Measurements from ENCODE around the gene ZNRF4. TPM values are rescaled to one million over a fixed set of nuclear protein-coding genes. Genes with fewer than 3 reads are reported as not detected.

The ZNRF4 gene
- total and polyA plus RNA-seq, 9 of the 15 experiments (the other 6 are each of a cell fraction or from before 2014, with no cell fraction given), result not detected

DNA sequence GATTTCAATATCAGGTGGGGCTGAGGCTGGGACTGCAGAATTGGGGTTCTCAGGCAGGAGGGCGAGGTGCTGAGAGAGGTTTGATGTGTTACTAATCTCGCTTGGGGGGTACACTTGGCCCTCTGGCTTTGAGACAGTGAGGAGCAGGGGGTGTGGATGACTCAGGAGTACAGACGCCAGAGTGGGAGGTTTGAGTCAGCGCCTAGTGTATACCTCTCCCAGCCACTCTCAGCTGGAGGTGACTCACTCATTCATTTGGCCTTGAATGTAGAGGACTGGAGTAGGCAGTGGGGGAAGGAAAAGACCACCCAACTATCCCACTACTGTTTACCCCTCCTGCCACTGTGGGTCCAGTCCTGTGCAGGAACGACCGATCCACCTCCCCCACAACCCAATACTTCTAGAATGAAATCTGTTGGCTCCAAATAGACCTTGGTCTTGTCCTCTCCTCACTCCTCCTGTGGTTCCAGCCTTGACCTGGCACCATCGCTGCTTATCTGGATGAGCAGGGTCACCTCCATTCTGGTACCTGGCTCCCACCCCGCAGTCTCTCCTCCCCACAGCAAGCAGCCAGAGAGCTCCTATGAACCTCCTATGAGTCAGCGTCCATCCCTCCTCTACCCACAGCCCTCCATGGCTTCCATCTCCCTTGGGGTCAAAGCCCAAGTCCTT, 20.1 kb upstream of the ZNRF4 start (continued):
- TF ChIP-seq ATF3 (IDR thresholded peaks at IDR 0.05) (peak; percentile 96), ATF3 (CRISPR knock-in tag; conservative IDR thresholded peaks at IDR 0.05) (peak; percentile 37; the same call in 1 of the 2 replicates), BCLAF1 (IDR thresholded peaks at IDR 0.05; ENCODE audit: borderline replicate concordance in 1 of 2, control insufficient read depth in 1 of 2, low read depth in 2 of 2, low read length in 1 of 2) (0 out of 4 replicates have a peak, but pooled peaks of 1 of the 2 experiments have one; percentile 41), JUN (IDR thresholded peaks at IDR 0.05; ENCODE audit: borderline replicate concordance, low read depth, low read length) (peak; percentile 89; the same call in 1 of the 2 replicates), JUN (CRISPR knock-in tag; IDR thresholded peaks at IDR 0.05; ENCODE audit: borderline replicate concordance) (no peak), E2F1 (CRISPR knock-in tag; IDR thresholded peaks at IDR 0.05) (no peak), ZNF778 (CRISPR knock-in tag; IDR thresholded peaks at IDR 0.05) (no peak), ZEB2 (IDR thresholded peaks at IDR 0.05) (peak; percentile 63; the same call in 1 of the 2 replicates), SMARCA4 (IDR thresholded peaks at IDR 0.05) (peak; percentile 78), ZNF586 (CRISPR knock-in tag; conservative IDR thresholded peaks at IDR 0.05) (no peak), FOXK2 (conservative IDR thresholded peaks at IDR 0.05 in 1 of 2, IDR thresholded peaks at IDR 0.05 in 1 of 2; ENCODE audit: low read depth in 2 of 2) (0 out of 4 replicates have a peak, but pooled peaks of 1 of the 2 experiments have one; percentile 31), KHSRP (IDR thresholded peaks at IDR 0.05) (no peak), DACH1 (IDR thresholded peaks at IDR 0.05; ENCODE audit: partially characterized antibody) (peak; percentile 85), GATAD2A (IDR thresholded peaks at IDR 0.05) (peak; percentile 76), SMARCE1 (IDR thresholded peaks at IDR 0.05) (peak; percentile 86), ARID1B (IDR thresholded peaks at IDR 0.05) (peak; percentile 82), RBFOX2 (IDR thresholded peaks at IDR 0.05; ENCODE audit: low read depth, low read length) (peak; percentile 50), HEY1 (CRISPR knock-in tag; IDR thresholded peaks at IDR 0.05; ENCODE audit: borderline replicate concordance) (no peak), MAFF (IDR thresholded peaks at IDR 0.05; ENCODE audit: low read length) (peak; percentile 31; the same call in 1 of the 2 replicates), NRF1 (conservative IDR thresholded peaks at IDR 0.05 in 1 of 2, IDR thresholded peaks at IDR 0.05 in 1 of 2) (0 out of 4 replicates have a peak, but pooled peaks of 1 of the 2 experiments have one; percentile 12), MEF2A (IDR thresholded peaks at IDR 0.05; ENCODE audit: control insufficient read depth, low read depth, low read length) (no peak), ETS2 (tag; IDR thresholded peaks at IDR 0.05; ENCODE audit: borderline replicate concordance, poor library complexity, severe bottlenecking) (no peak)
